Body of pancreas (tissue), 4 donors: Measurements from ENCODE around the gene PPIP5K1. TPM values are rescaled to one million over a fixed set of nuclear protein-coding genes. Genes with fewer than 3 reads are reported as not detected.

Source experiments
- ATAC-seq: fragments of 150-250 bp; one replicate; pipeline ENCODE4 v1.9.1; 2016
- DNase-seq, 4 donors: peaks; one replicate each; pipeline ENCODE4 v3.0.0-alpha.2; 2019
- H3K27ac ChIP-seq, 4 donors: fragments of 200-600 bp; sonication (generic); 1 replicate in 3 of 4; 2 replicates in 1 of 4; pipeline versions ENCODE4 v1.5.1 to v1.6.1; 2016 to 2019; ENCODE audit warnings: mild to moderate bottlenecking in 1 of 4, mixed read lengths in 1 of 4, moderate library complexity in 1 of 4
- H3K27me3 ChIP-seq, 2 donors: fragments of 200-600 bp; sonication (generic); one replicate each; pipeline ENCODE4 v1.6.0; 2016; ENCODE audit warnings: mild to moderate bottlenecking in 1 of 2
- H3K36me3 ChIP-seq, 2 donors: fragments of 200-600 bp; sonication (generic); replicated peaks in 1 of 2; 2 replicates each; pipeline ENCODE4 v1.5.1; 2016; ENCODE audit warnings: low read depth in 2 of 2; ENCODE audit not compliant: insufficient read depth in 1 of 2
- H3K4me1 ChIP-seq: fragments of 200-600 bp; sonication (generic); one replicate; pipeline ENCODE4 v1.6.0; 2016
- H3K4me3 ChIP-seq, 2 donors: fragments of 200-600 bp; sonication (generic); 1 replicate in 1 of 2; 2 replicates in 1 of 2; pipeline ENCODE4 v1.5.1; 2016 to 2019
- H3K9me3 ChIP-seq, 3 donors: fragments of 200-600 bp; sonication (generic); 1 replicate in 2 of 3; 2 replicates in 1 of 3; pipeline ENCODE4 v1.5.1; 2016
- POLR2A ChIP-seq, 3 donors: fragments of 450-650 bp; IDR thresholded peaks; one replicate each; pipeline ENCODE4 v1.6.1; 2016; ENCODE audit warnings: antibody characterized with exemption in 3 of 3, mild to moderate bottlenecking in 2 of 3
- WGBS, 2 donors: methylation state at CpG; one replicate each; pipeline ENCODE4 v1.1.5; 2017; 5-methylcytosine and 5-hydroxymethylcytosine counted together
- intact Hi-C: fragments of 100-400 bp; cut with DNase I; formaldehyde crosslinking; loops from one replicate; pipeline ENCODE4 v1.15.1; 2023
- total RNA-seq, 2 donors: library from RNA; depleted of rRNA; stranded (reverse); fragments of >200 nt; gene quantifications; one replicate each; pipeline ENCODE4 v1.1.0, GENCODE V29; 2016
- TF ChIP-seq, protein P1 (sequence below), 7 experiments: fragments of 450-650 bp in 4 of 7; fragments of 200-600 bp in 3 of 7; sonication (generic) in 3 of 7; IDR thresholded peaks; one replicate each; pipeline ENCODE4 v1.5.1; 2016 to 2019; ENCODE audit warnings: antibody characterized with exemption in 7 of 7

The PPIP5K1 gene
- total RNA-seq, 2 donors from 2014 or later = 22.1 to 27.0 TPM

DNA sequence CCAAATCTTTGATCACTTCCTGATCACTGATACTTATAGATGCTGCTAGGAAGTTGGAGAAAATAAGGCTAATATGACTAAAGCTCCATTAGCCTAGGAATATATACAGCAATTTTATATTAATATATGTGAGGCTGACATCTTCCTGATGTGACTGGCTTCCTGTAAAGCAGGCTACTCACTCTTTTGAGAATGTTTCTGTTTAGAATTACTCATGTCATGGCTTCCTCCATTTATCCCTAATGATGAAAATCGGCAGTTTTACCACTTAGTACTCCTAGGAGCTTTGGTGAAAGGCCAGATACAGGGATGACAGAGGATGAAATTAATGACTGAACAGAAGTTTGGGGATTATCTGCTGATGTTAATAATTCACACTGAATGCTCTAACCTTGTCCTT lies 76.5 kb downstream of the PPIP5K1 start:
- H3K4me3 ChIP-seq = no peak overlapping the region
- H3K36me3 ChIP-seq = no peaks in the 10 kb centered on the region
- intact Hi-C loops = no loop called here
- 53% methylated on average over 1 of the region's 1 CpG for WGBS, 2 donors
- ATAC-seq (no peak), DNase-seq (no peak)
- TF ChIP-seq, protein P1, sequence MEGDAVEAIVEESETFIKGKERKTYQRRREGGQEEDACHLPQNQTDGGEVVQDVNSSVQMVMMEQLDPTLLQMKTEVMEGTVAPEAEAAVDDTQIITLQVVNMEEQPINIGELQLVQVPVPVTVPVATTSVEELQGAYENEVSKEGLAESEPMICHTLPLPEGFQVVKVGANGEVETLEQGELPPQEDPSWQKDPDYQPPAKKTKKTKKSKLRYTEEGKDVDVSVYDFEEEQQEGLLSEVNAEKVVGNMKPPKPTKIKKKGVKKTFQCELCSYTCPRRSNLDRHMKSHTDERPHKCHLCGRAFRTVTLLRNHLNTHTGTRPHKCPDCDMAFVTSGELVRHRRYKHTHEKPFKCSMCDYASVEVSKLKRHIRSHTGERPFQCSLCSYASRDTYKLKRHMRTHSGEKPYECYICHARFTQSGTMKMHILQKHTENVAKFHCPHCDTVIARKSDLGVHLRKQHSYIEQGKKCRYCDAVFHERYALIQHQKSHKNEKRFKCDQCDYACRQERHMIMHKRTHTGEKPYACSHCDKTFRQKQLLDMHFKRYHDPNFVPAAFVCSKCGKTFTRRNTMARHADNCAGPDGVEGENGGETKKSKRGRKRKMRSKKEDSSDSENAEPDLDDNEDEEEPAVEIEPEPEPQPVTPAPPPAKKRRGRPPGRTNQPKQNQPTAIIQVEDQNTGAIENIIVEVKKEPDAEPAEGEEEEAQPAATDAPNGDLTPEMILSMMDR (IDR thresholded peaks at IDR 0.05) = no peak
- no peak for TF ChIP-seq POLR2A (IDR thresholded peaks at IDR 0.05)
- H3K4me1 ChIP-seq = peaks cover 14% of the 10 kb centered on the region
- no peaks in the 10 kb centered on the region for H3K27me3 ChIP-seq
- no peaks in the 10 kb centered on the region for H3K9me3 ChIP-seq
- H3K27ac ChIP-seq = no peak overlapping the region

DNA sequence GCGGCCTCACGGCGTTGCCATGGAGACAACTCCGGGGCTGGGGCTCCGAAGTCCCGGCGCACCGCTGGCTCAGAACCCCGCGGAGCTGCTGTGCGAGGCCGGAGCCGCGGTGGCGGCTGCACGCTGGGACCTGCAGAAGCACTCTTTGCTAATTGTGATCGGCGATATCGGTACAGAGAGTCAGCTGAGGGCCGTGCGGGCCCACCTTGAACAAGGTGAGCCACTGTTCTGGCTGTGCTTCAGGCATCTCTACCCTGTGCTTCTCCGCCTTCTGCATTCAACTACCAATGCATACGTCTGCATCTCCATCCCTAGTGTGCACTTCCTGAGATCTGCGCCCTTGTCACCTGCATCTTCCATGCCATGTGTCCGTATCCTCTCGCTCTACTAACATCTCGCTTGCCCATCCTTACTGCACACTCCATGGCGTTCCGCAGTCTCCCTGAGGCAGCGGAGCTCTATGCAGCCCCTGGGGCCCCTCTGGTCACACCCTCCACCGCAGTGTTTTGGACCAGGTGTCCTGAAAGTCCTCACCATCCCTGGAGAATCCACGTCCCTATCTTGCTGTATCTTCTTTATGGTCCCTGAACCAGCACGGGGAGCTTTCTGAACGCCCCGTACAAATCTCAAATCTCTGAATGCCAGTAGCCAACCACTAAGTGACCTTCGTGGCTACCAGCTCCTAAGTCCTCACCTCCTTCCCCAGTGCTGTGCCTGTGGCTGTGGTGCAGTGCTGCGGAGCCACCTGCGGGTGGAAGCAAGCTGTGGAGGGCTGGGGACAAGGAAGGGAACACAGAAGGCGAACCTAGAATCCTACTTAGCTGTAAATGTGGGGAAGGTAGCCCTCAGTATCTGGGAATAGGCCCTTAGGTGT lies 78.8 kb downstream of the PPIP5K1 start:
- intact Hi-C loops = no loop called here

DNA sequence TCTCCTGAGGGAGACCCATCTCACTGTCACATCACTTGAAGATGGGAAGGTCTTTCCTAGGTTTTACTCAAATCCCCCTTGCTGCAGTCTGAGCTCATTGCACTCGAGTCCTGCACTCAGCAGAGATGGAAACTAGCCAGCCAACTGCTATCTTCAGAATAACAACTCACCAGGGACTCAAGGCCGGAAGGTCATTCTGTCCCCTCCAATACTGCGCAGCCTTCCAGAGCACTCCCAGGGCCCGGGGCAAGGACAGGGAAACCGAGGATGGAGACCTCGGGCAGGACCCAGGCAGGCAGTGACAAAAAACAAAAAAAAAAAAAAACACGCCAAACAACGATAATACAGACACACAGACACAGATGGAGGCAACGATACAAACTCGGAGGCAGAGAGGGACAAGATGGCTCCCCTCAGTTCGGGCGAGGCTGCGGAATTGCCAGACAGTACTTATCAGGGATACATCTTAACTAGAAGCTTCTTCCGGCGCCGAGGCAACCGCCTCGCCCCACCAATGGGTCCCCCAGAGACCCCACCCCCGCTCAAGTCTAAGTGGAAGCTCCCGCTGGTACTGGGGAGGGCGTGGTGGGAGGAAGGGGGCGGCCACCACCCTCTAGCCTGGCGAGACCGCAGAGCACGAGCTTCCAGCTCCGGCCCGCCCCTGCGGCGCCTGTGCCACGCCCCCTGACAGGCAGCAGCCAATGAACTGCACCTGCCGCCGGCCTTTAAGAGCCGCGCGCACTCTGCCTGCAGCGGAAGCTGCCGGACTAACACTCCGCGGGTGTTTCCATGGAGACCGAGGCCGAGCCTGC lies 79.6 kb downstream of the PPIP5K1 start:
- peaks cover 14% of the 10 kb centered on the region for H3K4me1 ChIP-seq
- intact Hi-C loops = no loop called here
- peak overlapping the region; percentile 26 to 48 for H3K4me3 ChIP-seq
- ATAC-seq (peak; percentile 99), DNase-seq (peak; percentile 98 to 100 (median 100))
- WGBS, 2 donors = 0% methylated on average over 15 to 41 of the region's 41 CpGs
- no peaks in the 10 kb centered on the region for H3K9me3 ChIP-seq
- TF ChIP-seq, protein P1 (IDR thresholded peaks at IDR 0.05) = peak in 2 of 7 experiments; percentile 12 to 37
- peak in 2 of 3 donors; percentile 68 to 70 for TF ChIP-seq POLR2A (IDR thresholded peaks at IDR 0.05)
- H3K36me3 ChIP-seq = no peaks in the 10 kb centered on the region
- peak overlapping the region in 3 of 4 donors; percentile 21 to 62 (median 54) for H3K27ac ChIP-seq
- no peaks in the 10 kb centered on the region for H3K27me3 ChIP-seq

More for the DNA sequence above, 78.8 kb downstream of the PPIP5K1 start:
- no peak for ATAC-seq
- Histone ChIP-seq H3K4me1 (peaks cover 14% of the 10 kb centered on the region), H3K27ac (peak overlapping the region in 1 of 4 donors; percentile 26), H3K9me3 (no peaks in the 10 kb centered on the region), H3K4me3 (no peak overlapping the region), H3K27me3 (no peaks in the 10 kb centered on the region), H3K36me3 (no peaks in the 10 kb centered on the region)
- no peak for TF ChIP-seq POLR2A (IDR thresholded peaks at IDR 0.05)
- TF ChIP-seq, protein P1 (IDR thresholded peaks at IDR 0.05) = peak in 1 of 7 experiments; percentile 16
- WGBS, 2 donors = 7 to 10% methylated on average over 23 to 39 of the region's 39 CpGs
- DNase-seq = peak in 2 of 4 donors; percentile 13 to 23

DNA sequence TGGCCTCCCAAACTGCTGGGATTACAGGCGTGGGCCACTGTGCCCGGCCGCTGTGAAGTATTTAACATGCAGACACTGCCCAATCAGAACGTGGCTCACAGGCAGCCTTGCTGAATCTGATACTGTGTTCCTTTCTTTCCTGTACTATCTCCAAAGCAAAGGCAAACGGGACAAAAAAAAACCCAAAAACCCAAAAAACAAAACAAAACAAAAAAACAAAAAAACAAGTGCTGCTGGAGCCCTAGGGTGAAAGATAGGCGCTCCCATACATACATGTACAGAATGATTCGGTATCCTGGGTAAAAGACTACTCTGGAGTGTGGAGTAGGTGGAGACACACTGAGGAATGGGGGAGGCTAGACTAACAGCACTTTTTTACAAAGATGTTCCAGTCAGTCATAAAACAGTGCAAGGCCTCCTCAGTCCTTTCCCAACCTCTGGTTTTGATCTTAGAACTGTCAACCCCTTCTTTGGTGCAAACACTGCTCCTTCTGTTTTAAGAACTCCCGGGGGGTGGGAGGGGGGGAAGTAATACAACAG lies 80.3 kb downstream of the PPIP5K1 start:
- H3K4me3 ChIP-seq = no peak overlapping the region
- H3K36me3 ChIP-seq = no peaks in the 10 kb centered on the region
- H3K27ac ChIP-seq = peak overlapping the region in 2 of 4 donors; percentile 26 to 62
- no peaks in the 10 kb centered on the region for H3K9me3 ChIP-seq
- ATAC-seq (no peak), DNase-seq (no peak)
- no peaks in the 10 kb centered on the region for H3K27me3 ChIP-seq
- no peak for TF ChIP-seq POLR2A (IDR thresholded peaks at IDR 0.05)
- TF ChIP-seq, protein P1 (IDR thresholded peaks at IDR 0.05) = no peak
- intact Hi-C loops = no loop called here
- 64 to 69% methylated on average over 8 of the region's 8 CpGs for WGBS, 2 donors
- H3K4me1 ChIP-seq = peaks cover 14% of the 10 kb centered on the region
